Activated CD8-positive, alpha-beta memory T cell treated with anti-CD3 and anti-CD28 coated beads for 1 hour (primary cell): ENCODE results near the gene PAK1.
"Not testable (repeated sequence)": the region's sequence is repeated elsewhere in the genome, so short reads cannot be mapped to it uniquely, and the experiment has no call there.

Experiments
- DNase-seq, 2 donors: peaks; one replicate each; pipeline ENCODE4 v3.0.0-alpha.2; 2020; ENCODE audit warnings: low read depth in 1 of 2; ENCODE audit errors: extremely low read depth in 1 of 2

The PAK1 gene

DNA sequence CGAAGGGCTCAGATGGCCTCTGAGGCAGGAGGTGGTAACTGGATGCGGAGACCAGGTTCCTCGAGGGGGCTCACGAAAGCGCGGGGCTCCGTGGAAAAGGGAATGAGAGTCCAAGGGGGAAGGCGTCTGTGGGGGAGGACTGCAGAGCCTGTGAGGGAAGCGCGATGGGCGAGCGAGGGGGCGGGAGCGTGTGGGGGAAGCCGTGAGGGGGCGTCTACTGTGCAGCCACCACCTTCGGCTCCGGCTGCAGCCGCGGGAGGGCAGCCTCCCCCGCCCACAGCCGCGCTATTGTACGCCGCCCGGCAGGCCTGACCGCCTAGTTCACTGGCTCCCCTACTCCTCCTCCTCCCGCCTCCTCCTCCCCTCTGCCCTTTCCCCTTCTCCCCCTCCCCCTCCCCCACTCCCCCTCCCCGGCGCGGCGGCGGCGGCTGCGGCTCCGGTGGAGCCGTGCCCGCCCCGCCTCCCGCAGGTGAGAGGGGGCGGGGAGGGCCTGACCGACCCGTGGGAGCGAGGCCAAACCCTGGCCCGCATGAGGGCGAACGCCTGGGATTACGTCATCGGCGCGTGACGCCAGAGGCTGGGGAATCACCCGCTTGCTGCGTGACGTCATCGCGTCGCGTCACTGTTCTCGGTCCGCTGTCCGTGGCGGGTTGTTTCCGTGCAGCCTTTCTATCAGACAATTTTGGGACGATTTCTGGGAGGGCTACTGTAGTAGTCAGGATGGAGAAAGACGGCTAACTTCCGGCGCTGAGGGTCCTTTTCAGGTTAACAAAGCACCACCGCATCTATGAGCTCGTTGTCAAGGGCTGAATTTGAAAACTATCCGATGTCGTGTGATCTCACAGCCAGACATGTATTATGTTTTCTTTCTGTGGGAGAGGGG, at the start of gene PAK1:
TSS of gene PAK1 (minus strand) at position 294 of the 883 bp plus-strand sequence. CDS start 81,574 bp downstream, outside the sequence.
- DNase-seq, result peak; percentile 77 to 95

DNA sequence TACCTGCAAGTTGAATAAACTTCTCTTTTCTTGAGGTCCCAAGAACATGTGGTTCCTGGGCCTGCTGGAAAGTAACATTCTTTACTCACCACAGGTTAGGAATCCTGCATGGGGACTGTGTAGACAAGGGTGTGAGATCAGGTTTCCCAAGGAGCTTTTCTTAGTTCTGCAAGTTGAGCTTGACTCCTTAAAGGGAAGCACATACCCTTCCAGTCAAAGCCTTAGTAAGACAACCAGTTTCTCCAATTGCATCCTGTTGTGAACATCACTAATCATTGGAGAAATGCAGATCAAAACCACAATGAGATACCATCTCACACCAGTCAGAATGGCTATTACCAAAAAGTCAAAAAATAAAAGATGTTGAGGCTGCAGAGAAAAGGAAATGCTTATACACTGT, 48.3 kb upstream of the PAK1 start:
- DNase-seq, result no peak

DNA sequence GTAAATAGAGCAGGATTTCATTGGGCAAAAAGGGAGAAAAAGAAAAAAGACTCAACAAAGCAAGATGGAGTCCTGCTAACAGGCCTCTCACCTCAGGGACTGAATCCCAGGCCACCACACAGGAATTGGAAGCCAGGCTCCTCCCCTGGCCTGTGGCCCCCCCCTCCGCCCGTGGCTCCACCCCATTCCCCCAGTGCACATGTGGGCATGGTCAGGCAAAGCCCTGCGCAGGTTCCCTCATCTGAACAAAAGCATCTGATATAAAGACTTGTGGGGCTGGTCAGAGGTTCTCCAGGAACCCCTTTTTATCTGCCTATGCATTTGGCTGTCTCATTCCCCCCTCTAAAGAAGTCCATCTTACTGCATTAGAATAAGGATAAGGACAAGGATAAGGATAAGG, 46.0 kb upstream of the PAK1 start:
- DNase-seq, result no peak

DNA sequence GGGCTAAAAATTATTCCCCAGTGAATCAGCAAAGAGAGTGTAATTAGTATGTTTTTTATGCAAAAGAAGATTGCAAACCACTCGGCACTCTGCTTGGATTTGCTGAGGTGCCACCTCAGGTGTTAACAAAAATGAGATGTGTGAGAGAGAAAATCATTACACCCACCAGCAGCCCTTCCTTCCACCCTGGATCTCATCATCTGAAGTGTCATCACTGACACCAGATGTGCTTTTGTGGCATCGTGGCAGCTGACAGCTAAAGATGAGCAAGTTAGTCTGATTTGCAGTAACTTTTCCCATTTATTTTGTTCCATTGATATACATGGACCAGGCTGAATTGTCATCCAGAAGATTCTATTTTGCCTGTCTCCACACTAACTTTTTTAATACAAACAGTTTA, 44.6 kb upstream of the PAK1 start:
- DNase-seq, result no peak

DNA sequence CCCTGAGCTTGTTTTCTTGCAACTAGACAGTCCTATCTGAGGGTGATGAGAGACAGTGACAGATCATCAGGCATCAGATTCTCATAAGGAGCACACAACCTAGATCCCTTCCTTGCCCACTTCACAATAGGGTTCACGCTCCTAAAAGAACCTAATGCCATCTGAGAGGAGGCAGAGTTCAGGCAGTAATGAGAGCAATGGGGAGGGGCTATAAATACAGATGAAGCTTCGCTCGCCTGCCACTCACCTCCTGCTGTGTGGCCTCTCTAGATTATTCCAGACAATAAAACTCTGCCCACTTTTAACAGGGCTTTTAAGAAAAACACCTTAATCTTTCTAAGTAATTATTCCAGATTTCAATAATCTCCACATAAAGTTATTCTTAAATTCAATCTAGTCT, 43.9 kb upstream of the PAK1 start:
- DNase-seq, result no peak

DNA sequence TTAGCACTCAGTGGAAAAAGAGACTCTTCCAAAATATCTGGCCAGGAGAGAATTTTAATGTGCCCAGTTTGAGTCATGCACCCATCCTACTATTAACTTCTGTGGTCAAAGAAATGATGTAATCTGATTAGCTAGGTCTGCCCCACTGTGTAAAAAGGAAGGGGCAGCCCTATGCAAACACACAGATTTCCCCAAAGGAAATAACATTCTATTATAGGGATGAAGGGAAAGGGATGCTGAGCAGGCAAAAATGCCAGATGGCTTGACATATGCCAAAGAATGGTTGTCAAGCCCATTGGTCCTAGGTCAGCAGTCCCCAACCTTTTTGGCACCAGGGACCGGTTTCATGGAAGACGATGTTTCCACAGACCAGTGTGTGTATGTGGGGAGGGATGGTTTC, 43.3 kb upstream of the PAK1 start:
- DNase-seq, result no peak

DNA sequence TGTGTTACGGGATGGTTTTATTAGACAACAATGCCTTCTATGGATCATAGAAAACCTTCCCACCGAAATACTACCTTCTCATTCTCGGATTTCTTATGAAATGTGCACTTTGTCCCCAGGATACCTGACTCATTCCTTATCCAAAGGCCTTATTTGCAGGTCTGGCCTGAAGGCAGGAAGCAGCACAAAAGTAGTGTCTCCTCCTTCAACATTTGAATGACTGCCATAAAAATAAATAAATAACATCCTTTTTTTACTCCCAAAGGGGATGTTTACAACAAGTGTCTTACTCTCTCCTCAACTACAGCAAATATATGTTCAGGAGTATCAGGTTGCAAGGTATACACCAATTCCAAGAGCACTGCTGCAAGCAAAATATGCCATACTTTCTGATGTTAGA, 41.6 kb upstream of the PAK1 start:
- no peak for DNase-seq

DNA sequence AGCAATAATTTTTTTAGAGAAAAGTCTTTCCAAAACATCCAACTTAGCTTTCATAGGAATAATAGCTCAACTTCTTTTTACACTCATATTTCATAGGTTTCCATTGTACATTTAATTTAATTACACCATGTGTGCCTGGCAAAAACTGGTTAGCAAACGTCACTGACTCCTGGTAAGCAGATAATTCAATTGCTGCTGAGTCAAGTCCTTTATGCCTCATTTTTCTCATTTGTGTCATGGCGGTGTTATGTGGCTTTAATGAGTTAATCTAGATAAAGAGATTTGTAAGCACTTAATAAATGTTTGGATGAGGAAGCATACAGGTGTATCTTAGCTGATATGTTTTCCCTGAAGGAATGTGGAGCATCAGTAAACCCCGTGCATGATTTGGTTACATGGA, 41.2 kb upstream of the PAK1 start:
- no peak for DNase-seq

DNA sequence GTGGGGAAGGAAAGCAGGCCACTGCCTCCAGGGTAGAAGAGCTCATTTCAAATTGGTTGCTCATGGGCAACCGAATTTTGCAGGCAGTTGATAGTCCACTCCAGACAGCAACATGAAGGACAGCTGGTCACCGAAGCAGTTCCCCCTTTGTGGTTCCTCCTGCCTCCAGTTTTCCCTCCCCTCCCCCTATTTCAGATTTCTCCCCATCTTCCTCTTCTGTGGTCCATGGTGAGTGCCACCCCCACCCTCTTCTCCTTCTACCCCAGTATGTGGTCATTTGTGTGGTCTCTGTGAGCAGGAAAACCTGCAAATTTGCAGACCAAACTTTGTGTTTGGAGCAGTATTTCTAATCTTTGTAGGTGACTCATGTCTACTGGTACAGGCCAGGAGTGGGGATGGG, 38.2 kb upstream of the PAK1 start:
- DNase-seq, result no peak

DNA sequence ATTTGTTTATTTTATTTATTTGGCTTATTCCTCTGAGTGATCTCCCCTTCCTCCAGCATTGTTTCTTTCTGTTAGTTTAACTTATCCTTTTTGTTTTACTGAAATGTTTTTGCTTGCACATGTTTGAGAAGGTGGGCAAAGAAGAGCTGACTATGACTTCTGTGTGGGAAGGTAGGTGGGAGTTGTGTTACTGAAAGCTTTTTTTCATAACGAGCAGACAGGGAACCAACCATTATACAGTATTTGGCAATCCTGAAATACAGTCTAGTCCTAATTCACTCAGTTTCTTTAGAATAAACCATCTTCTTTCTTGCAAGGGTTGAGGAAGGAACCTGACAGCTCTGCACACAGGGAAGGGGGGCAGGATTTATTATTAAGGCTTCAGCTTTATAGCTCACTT, 37.0 kb upstream of the PAK1 start:
- DNase-seq, result no peak

DNA sequence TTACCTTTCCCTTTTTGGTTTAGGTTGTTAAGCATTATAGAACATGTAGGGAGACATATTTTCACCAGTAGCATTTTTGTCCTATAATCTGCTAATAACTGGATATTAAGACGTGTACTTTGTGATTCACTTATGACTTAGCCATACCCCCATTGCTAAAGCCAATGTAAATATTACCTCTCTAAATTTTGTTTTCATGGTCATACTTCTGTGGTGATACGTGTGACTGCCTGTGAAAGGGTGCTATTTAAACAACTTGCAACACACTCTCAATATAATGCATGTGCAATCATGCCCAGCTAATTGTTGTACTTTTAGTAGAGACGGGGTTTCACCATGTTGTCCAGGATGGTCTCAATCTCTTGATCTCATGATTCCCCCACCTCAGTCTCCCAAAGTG, 36.2 kb upstream of the PAK1 start:
- no peak for DNase-seq

DNA sequence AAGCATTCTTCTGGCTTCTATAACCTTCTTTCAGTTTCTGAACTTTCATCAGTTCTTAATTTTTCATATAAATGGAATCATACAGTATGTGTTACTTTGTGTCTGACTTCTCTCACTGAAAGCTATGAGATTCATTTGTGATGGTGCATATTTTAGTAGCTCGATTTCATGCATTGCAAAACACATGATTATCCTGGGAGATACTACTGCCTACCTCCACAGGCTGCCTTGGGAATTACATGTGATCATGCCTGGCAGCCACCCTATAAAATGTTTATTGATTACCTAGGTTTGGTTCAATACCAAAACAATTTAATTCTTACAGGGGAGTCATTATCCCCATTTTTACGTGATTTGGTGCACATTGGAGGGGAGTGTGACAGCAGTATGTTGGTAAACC, 34.1 kb upstream of the PAK1 start:
- DNase-seq, result no peak

DNA sequence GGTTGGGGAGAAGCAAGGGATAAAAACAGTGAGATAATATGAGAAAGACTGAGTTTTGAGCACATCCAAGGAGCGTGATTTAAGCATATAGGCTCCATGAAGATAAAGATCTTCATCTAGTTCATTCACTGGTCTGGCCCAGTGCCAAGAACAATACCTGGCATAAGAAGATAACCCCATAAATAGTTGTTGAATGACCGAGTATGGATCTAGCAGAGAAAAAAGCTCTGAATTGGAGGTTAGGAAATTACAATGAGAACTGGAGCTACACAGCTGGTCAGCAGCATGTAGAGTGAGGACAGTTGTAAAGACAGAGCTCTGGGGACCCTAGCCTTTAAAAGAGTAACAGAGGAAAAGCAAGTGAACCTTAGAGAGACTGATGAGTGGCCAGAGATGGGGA, 33.0 kb upstream of the PAK1 start:
- DNase-seq, result no peak

DNA sequence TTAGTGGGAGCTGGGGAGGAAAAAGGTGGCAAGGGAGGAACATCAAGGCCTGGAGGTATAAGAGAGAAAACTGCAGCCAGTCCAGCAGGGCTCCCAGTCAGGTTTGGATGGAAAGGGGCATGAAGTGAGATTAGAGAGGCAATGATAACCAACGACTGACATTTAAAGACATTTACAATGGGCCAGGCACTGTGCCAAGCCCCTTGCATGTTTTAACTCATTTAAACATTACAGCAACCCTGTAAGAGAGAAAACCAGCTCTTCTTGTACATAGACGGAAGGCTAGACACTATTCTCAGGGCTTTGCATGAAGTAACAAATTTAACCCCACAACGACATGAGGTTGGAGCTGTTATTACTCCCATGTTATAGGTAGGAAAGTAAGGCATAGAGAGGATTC, 32.1 kb upstream of the PAK1 start:
- no peak for DNase-seq

DNA sequence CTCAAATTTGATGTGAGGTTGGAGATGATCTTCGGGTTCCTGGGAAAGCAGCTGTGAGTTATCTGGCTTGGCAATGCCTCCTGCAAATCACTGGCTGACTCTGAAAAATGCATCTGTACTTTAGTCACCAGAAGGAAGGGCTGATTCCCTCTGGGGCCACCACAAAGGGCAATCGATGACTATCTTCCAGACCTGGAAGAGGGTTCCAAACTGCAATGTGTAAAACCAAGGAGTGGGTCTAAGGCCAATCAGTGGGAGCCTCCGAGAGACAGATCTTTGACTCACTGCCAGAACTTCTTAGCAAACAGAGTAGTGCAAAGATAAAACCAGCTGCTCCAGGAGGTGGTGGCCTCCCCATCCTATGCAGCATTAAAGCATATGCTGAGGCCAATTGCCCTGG, 29.1 kb upstream of the PAK1 start:
- DNase-seq, result no peak

DNA sequence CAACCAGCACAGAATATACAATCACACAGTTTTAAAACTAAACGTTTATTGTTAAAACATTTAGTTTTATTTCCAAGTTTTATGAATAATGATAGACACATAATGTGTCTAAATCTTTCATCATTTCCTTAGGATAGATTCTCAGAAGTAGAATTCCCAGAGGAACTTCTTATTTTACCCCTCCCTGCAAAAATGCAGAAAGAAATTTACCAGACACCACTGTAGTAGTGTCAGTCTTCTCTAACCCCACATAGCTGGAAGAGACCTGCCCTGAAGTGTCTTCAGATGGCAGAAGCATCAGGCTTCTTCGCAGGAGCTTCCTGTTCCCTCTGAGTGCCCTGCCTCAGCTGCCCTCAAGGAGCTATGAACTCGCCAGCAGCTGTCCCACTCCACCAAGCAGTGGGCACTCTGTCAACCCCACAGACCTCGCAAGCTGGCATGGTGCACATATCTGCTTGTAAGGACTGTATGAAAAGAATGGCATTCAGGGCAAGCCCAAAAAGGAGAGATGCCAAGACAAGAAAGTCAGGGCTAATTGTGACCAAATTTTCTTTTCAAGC, 28.5 kb upstream of the PAK1 start:
- no peak for DNase-seq

DNA sequence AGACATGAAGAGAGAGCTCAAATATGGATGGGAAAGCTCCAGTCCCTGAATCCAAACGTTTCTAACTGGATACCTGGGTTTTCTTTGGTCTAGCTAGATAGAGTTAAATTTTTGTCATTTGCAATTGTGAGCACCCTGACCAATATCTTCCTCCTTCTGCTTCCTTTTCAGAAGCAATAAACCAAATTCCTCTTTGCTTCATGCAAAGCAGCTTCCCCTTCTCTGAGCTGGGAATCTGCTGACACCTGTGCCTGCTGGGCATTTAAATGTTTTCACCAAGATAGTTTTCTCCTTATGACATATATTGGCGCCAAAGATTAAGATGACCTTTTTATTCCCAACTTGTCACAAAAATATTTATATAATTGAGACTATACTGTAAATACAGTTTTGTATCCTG, 27.9 kb upstream of the PAK1 start:
- no peak for DNase-seq

DNA sequence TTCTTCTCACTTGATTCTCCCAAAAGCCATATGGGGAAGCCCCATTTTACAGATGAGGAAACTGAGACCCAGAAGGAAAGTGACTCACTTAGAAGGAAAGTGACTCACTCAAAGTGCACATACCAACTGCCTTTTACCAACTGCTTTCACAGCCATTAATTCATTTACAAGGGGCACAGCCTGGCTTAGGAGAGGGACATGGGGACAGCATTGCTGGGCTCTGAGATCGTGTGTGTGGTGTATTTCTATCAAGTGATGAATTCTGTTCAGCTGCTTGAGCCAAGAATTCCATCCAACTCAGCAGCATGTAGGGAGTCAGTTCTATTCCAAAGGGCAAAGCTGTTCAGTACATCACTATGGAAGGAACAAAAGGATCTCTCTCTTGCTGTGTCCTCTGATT, 23.5 kb upstream of the PAK1 start:
- DNase-seq, result no peak

DNA sequence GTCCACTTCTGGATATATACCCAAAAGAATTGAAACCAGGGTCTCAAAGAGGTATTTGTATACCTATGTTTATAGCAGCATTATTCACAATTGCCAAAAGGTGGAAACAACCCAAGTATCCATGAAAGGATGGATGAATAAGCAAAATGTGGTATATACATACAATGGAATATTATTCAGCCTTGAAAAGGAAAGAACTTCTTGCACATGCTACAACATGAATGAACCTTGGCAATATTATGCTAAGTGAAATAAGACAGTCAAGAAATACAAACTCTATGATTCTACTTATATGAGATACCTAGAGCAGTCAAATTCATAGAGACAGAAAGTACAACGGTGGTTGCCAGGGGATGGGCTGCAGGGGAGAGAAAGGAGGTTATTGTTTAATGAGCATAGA, 21.6 kb upstream of the PAK1 start:
- DNase-seq, result no peak

DNA sequence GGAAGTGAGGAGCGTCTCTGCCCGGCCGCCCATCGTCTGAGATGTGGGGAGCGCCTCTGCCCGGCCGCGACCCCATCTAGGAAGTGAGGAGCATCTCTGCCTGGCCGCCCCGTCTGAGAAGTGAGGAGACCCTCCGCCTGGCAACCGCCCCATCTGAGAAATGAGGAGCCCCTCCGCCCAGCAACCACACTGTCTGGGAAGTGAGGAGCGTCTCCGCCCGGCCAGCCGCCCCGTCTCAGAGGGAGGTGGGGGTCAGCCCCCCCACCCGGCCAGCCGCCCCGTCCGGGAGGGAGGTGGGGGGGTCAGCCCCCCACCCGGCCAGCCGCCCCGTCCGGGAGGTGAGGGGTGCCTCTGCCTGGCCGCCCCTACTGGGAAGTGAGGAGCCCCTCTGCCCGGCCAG, 16.1 kb upstream of the PAK1 start:
- not testable (repeated sequence) for DNase-seq

DNA sequence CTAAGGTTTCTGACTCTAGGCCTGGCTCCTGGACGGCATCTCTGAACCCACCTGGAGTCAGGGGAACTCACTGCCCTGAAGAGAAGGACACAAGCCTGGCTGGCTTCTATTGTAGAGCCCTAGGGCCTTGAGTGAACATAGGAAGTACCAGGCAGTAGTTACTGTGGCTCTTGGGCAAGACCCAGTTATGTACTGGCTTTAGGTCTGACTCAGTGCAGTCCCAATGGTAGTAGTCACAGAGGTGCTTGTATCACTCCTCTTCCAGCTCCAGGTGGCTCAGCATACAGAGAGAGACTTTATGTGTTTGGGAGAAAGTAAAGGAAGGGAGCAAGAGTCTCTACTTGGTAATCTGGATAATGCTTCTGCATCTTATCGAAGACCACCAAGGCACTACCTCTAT, 13.9 kb upstream of the PAK1 start:
- no peak for DNase-seq

DNA sequence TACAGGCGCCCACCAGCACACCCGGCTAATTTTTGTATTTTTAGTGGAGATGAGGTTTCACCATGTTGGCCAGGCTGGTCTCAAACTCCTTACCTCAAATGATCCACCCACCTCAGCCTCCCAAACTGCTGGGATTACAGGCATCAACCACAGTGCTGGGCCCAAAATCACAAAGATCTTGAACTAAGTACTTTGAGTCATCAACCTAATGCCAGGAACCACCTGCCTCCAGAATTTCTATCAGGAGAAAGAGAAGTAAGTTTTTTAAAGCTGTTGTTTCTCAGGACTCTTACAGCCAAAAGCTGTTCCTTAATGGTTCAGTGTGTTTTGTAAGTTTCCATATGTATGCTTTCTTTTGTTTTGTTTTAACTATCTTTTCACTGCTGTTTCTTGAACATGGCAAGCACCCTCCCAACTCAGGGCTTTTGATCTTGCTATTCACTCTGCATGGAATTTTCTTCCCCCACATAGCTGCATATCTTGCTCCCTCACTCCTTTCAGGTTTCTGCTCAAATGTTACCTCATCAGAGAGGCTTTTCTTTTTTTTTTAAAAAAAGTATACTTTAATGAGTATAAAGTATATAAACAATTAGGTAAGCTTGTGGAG, 6.0 kb upstream of the PAK1 start:
- no peak for DNase-seq
